PC-9 (cell line): ENCODE data around the gene GRB2. TPM values are rescaled to one million over a fixed set of nuclear protein-coding genes. Genes with fewer than 3 reads are reported as not detected.

Source experiments
- BruUV-seq: library from RNA; stranded (reverse); fragments of 400-500 nt; replicated peaks from 2 replicates; lab custom pipeline; 2021; lab: Mats Ljungman, UMichigan
- CTCF ChIA-PET: fragments of 300-600 bp; sonication (Branson Sonifier 250); formaldehyde crosslinking; loops from one replicate; lab custom pipeline; 2022; ENCODE audit warnings: antibody characterized with exemption; lab: Charles Lee
- POLR2A ChIA-PET: fragments of 300-600 bp; sonication (Branson Sonifier 250); formaldehyde crosslinking; loops from one replicate; lab custom pipeline; 2022; ENCODE audit warnings: antibody characterized with exemption; ENCODE audit not compliant: unreplicated experiment; lab: Charles Lee
- DNase-seq, 2 experiments: peaks; one replicate each; pipeline versions ENCODE4 v3.0.0 to v3.0.0-alpha.2; 2015 to 2022; ENCODE audit warnings: mixed read lengths in 1 of 2
- H2AFZ ChIP-seq: fragments of 200-600 bp; sonication (generic); 2 replicates; pipeline ENCODE4 v1.8.1; 2017; ENCODE audit warnings: antibody characterized with exemption
- H3F3A ChIP-seq: fragments of 200-600 bp; sonication (generic); 2 replicates; pipeline ENCODE4 v1.8.1; 2017; ENCODE audit warnings: antibody characterized with exemption, mild to moderate bottlenecking, low read depth; ENCODE audit not compliant: insufficient read depth
- H3K27ac ChIP-seq: fragments of 200-600 bp; sonication (generic); 2 replicates; pipeline ENCODE4 v1.6.1; 2016; ENCODE audit warnings: mixed run types
- H3K27me3 ChIP-seq: fragments of 200-600 bp; sonication (generic); 2 replicates; pipeline ENCODE4 v1.6.1; 2016; ENCODE audit warnings: low read depth, mixed run types; ENCODE audit not compliant: insufficient read depth
- H3K36me3 ChIP-seq: fragments of 200-600 bp; sonication (generic); 2 replicates; pipeline ENCODE4 v1.6.1; 2016; ENCODE audit warnings: low read depth, mixed run types
- H3K4me1 ChIP-seq: fragments of 200-600 bp; sonication (generic); replicated peaks from 2 replicates; pipeline ENCODE4 v1.6.1; 2016; ENCODE audit warnings: mixed run types; ENCODE audit not compliant: insufficient read depth
- H3K4me2 ChIP-seq: fragments of 200-600 bp; sonication (generic); 2 replicates; pipeline ENCODE4 v1.6.1; 2017; ENCODE audit warnings: mixed run types
- H3K4me3 ChIP-seq: fragments of 200-600 bp; sonication (generic); 2 replicates; pipeline ENCODE4 v1.6.1; 2016; ENCODE audit warnings: mixed run types
- H3K79me2 ChIP-seq: fragments of 200-600 bp; sonication (generic); 2 replicates; pipeline ENCODE4 v1.6.1; 2017; ENCODE audit warnings: low read depth, mixed run types
- H3K9me2 ChIP-seq: fragments of 200-600 bp; sonication (generic); 2 replicates; pipeline ENCODE4 v1.8.1; 2017; ENCODE audit warnings: mild to moderate bottlenecking; ENCODE audit not compliant: insufficient read depth
- H3K9me3 ChIP-seq: fragments of 200-600 bp; sonication (generic); 2 replicates; pipeline ENCODE4 v1.8.1; 2016; ENCODE audit warnings: low read depth; ENCODE audit not compliant: insufficient read depth
- H4K20me1 ChIP-seq: fragments of 200-600 bp; sonication (generic); 2 replicates; pipeline ENCODE4 v1.8.1; 2017; ENCODE audit not compliant: insufficient read depth
- EZH2 ChIP-seq: fragments of 200-600 bp; sonication (generic); IDR thresholded peaks from 2 replicates; pipeline ENCODE4 v1.8.0; 2017; ENCODE audit warnings: antibody characterized with exemption, low read depth
- intact Hi-C: fragments of 100-400 bp; cut with micrococcal nuclease; formaldehyde crosslinking; loops from one replicate; pipeline ENCODE4 v1.10.0; 2022; ENCODE audit not compliant: unreplicated experiment
- total RNA-seq: library from RNA; stranded (reverse); gene quantifications from 2 replicates; pipeline ENCODE4 v1.2.3, GENCODE V29; 2021
- TF ChIP-seq, protein P1 (sequence below): fragments of 200-600 bp; sonication (generic); conservative IDR thresholded peaks from 2 replicates; pipeline ENCODE4 v1.6.1; 2017; ENCODE audit warnings: mixed run types, antibody characterized with exemption, mild to moderate bottlenecking, moderate library complexity

GRB2 gene
- total RNA-seq, 1 experiment from 2014 or later, result 75.3 TPM

DNA sequence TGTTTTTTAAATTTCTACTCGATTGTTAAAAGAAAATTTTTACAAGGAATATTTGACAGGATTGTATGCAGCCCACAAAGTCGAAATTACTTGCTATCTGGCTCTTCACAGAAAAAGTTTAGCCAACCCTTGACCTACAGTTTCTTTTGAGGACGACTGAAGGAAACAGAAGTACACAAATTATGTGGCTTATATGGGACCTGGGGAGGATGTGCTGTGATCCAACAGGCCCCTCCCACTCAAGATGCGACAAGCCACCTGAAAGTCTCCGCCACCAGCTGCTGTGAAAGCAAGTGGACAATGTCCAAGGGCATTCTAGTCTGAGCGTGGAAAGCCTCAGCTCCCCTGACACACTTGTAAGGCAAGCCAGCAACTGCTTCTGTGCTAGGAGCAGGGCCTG lies 73.8 kb downstream of the GRB2 start:
- TF ChIP-seq, protein P1, sequence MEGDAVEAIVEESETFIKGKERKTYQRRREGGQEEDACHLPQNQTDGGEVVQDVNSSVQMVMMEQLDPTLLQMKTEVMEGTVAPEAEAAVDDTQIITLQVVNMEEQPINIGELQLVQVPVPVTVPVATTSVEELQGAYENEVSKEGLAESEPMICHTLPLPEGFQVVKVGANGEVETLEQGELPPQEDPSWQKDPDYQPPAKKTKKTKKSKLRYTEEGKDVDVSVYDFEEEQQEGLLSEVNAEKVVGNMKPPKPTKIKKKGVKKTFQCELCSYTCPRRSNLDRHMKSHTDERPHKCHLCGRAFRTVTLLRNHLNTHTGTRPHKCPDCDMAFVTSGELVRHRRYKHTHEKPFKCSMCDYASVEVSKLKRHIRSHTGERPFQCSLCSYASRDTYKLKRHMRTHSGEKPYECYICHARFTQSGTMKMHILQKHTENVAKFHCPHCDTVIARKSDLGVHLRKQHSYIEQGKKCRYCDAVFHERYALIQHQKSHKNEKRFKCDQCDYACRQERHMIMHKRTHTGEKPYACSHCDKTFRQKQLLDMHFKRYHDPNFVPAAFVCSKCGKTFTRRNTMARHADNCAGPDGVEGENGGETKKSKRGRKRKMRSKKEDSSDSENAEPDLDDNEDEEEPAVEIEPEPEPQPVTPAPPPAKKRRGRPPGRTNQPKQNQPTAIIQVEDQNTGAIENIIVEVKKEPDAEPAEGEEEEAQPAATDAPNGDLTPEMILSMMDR, result no peak
- no peak for TF ChIP-seq EZH2
- Histone ChIP-seq H3K4me2 (no peak overlapping the region), H3K4me1 (no peaks in the 10 kb centered on the region), H3K79me2 (peaks cover 18% of the 10 kb centered on the region), H4K20me1 (0 out of 2 replicates have a peak, but pooled peaks cover 19% of the 10 kb centered on the region), H3K4me3 (no peak overlapping the region), H3F3A (0 out of 2 replicates have a peak, but pooled peaks cover 6% of the 10 kb centered on the region), H3K9me2 (no peaks in the 10 kb centered on the region), H3K27ac (no peak overlapping the region), H2AFZ (no peak overlapping the region), H3K36me3 (no peaks in the 10 kb centered on the region), H3K9me3 (no peaks in the 10 kb centered on the region), H3K27me3 (no peaks in the 10 kb centered on the region)
- ChIA-PET CTCF (no interaction called here), POLR2A (no interaction called here)
- no TSS peak for BruUV-seq
- no peak for DNase-seq
- intact Hi-C loops, result no loop called here

DNA sequence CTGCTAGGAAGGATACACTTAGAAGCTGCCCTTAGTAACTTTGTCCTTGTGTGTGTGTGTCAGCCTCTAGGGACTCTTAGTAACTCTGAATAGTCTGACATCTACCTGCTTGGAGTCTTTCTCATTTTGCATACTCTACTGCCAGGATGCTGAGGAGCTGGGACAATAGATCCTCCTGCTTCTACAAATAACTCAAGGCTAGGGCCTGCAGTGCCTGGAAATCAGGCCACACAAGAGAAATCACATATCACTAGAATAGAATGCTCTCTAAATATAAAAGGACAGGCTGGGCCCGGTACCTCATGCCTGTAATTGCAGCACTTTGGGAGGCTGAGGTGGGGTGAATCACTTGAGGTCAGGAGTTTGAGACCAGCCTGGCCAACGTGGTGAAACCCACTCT lies 77.7 kb downstream of the GRB2 start:
- ChIA-PET CTCF (no interaction called here), POLR2A (no interaction called here)
- Histone ChIP-seq H3K27ac (no peak overlapping the region), H2AFZ (no peak overlapping the region), H3K9me3 (no peaks in the 10 kb centered on the region), H3K4me1 (no peaks in the 10 kb centered on the region), H3K27me3 (no peaks in the 10 kb centered on the region), H3F3A (peaks cover 23% of the 10 kb centered on the region), H3K4me3 (no peak overlapping the region), H3K4me2 (no peak overlapping the region), H3K79me2 (no peaks in the 10 kb centered on the region), H3K36me3 (no peaks in the 10 kb centered on the region), H3K9me2 (no peaks in the 10 kb centered on the region), H4K20me1 (peaks cover 6% of the 10 kb centered on the region)
- BruUV-seq, result no TSS peak
- TF ChIP-seq, protein P1, result no peak
- no peak for TF ChIP-seq EZH2
- intact Hi-C loops, result no loop called here
- DNase-seq, result no peak

DNA sequence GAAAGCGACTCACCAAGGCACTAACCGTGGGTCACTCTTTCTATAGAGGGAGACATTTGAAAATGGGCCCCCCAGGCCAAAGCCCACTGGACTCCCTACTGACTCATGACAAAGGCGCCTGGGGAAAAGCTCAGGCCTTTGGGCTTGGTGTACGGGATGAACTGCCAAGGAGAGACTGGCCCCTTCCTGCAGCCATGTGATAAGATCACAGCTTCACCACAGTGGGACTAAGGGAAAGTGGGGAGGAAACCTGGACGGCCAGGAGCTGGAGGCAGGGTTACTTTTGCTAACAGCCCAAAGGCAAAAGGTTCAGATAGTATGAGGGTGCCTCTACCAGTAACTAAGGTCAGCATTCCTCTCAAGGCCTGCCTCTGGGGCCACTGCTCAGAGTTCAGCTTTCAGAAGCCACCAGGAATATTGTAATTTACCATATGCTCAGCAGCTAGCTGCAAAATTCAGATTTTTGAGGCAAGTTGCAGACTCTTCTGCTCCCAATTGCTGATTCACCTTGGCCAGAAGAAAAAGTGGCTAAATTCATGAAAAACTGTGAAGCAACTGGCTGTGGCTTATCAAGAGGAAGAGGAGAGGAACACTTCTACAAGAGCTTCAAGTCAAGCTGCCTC lies 79.1 kb downstream of the GRB2 start:
- no TSS peak for BruUV-seq
- no peak overlapping the region for H3K27ac ChIP-seq
- H3K79me2 ChIP-seq, result no peaks in the 10 kb centered on the region; the same call in 1 of the 2 replicates
- peaks cover 34% of the 10 kb centered on the region for H3F3A ChIP-seq
- no peak overlapping the region for H3K4me3 ChIP-seq
- no peaks in the 10 kb centered on the region for H3K4me1 ChIP-seq
- no peaks in the 10 kb centered on the region for H3K27me3 ChIP-seq
- H3K4me2 ChIP-seq, result no peak overlapping the region
- ChIA-PET CTCF (interaction anchor here (0.5 to 0.6 kb wide), 3 partner anchors 76 to 468 kb away, joined by 4 to 6 read pairs (median 5); no protein-coding TSS in a partner anchor), POLR2A (interaction anchor here (0.6 kb wide), 1 partner anchor 324 kb away, joined by 3 read pairs; no protein-coding TSS in a partner anchor)
- intact Hi-C loops, result no loop called here
- H3K9me3 ChIP-seq, result no peaks in the 10 kb centered on the region
- no peak overlapping the region for H2AFZ ChIP-seq
- H3K9me2 ChIP-seq, result no peaks in the 10 kb centered on the region
- peaks cover 17% of the 10 kb centered on the region for H4K20me1 ChIP-seq
- TF ChIP-seq, protein P1, result no peak
- TF ChIP-seq EZH2, result no peak
- H3K36me3 ChIP-seq, result no peaks in the 10 kb centered on the region
- no peak for DNase-seq
